Smooth muscle cell (in vitro differentiated cells): ENCODE data around the gene ISX. TPM values are rescaled to one million over a fixed set of nuclear protein-coding genes. Genes with fewer than 3 reads are reported as not detected.
"Not testable (repeated sequence)": the region's sequence is repeated elsewhere in the genome, so short reads cannot be mapped to it uniquely, and the experiment has no call there.

Experiments
- DNase-seq: peaks from one replicate; lab custom pipeline; 2025; ENCODE audit not compliant: unreplicated experiment; lab: John Stamatoyannopoulos, UW
- H2AFZ ChIP-seq: fragments of 200-600 bp; sonication (generic); 2 replicates; pipeline ENCODE4 v1.6.0; 2016; ENCODE audit warnings: antibody characterized with exemption, low read depth, mild to moderate bottlenecking
- H3F3A ChIP-seq: fragments of 200-600 bp; sonication (generic); 2 replicates; pipeline ENCODE4 v1.6.0; 2017; ENCODE audit warnings: antibody characterized with exemption, low read depth
- H3K27ac ChIP-seq: fragments of 200-600 bp; sonication (generic); 2 replicates; pipeline ENCODE4 v1.5.1; 2016; ENCODE audit warnings: low read depth, mild to moderate bottlenecking
- H3K27me3 ChIP-seq: fragments of 200-600 bp; sonication (generic); 2 replicates; pipeline ENCODE4 v1.6.1; 2016; ENCODE audit warnings: low read depth, mild to moderate bottlenecking
- H3K36me3 ChIP-seq: fragments of 200-600 bp; sonication (generic); 2 replicates; pipeline ENCODE4 v1.5.1; 2016; ENCODE audit warnings: low read depth
- H3K4me1 ChIP-seq: fragments of 200-600 bp; sonication (generic); 2 replicates; pipeline ENCODE4 v1.5.1; 2016; ENCODE audit warnings: low read depth
- H3K4me2 ChIP-seq: fragments of 200-600 bp; sonication (generic); 2 replicates; pipeline ENCODE4 v1.6.0; 2016; ENCODE audit warnings: mild to moderate bottlenecking
- H3K4me3 ChIP-seq: fragments of 200-600 bp; sonication (generic); 2 replicates; pipeline ENCODE4 v1.5.1; 2016; ENCODE audit warnings: mild to moderate bottlenecking
- H3K79me2 ChIP-seq: fragments of 200-600 bp; sonication (generic); 2 replicates; pipeline ENCODE4 v1.6.0; 2016; ENCODE audit warnings: low read depth, mild to moderate bottlenecking
- H3K9ac ChIP-seq: fragments of 200-600 bp; sonication (generic); 2 replicates; pipeline ENCODE4 v1.6.0; 2016; ENCODE audit warnings: low read depth
- H3K9me3 ChIP-seq: fragments of 200-600 bp; sonication (generic); replicated peaks from 2 replicates; pipeline ENCODE4 v1.5.1; 2016; ENCODE audit warnings: low read depth
- H4K20me1 ChIP-seq: fragments of 200-600 bp; sonication (generic); 2 replicates; pipeline ENCODE4 v1.6.0; 2016; ENCODE audit warnings: low read depth
- WGBS: methylation state at CpG from one replicate; pipeline ENCODE4 v1.1.7; 2016; ENCODE audit warnings: low lambda C conversion rate; 5-methylcytosine and 5-hydroxymethylcytosine counted together
- polyA plus RNA-seq: library from polyadenylated mRNA; unstranded; fragments of >200 nt; fragmentation: Nextera tagmentation; extraction: Ambion mirVana; gene quantifications from 2 replicates; pipeline ENCODE4 v1.2.1, GENCODE V29; 2016
- total RNA-seq: library from RNA; depleted of rRNA; stranded (reverse); fragments of >200 nt; gene quantifications from 2 replicates; pipeline ENCODE4 v1.2.3, GENCODE V29; 2014
- TF ChIP-seq, protein P1 (sequence below): fragments of 200-600 bp; sonication (generic); IDR thresholded peaks from 2 replicates; pipeline ENCODE4 v1.5.1; 2017; ENCODE audit warnings: borderline replicate concordance, mild to moderate bottlenecking, antibody characterized with exemption; ENCODE audit not compliant: insufficient read depth, poor library complexity, severe bottlenecking

The ISX gene
- total and polyA plus RNA-seq, 2 experiments from 2014 or later = not detected

GRCh38 chr22:35044607-35045390, 21.2 kb upstream of the ISX start:
- no peaks in the 10 kb centered on the region for H3K4me1 ChIP-seq
- H2AFZ ChIP-seq = no peak overlapping the region
- TF ChIP-seq, protein P1, sequence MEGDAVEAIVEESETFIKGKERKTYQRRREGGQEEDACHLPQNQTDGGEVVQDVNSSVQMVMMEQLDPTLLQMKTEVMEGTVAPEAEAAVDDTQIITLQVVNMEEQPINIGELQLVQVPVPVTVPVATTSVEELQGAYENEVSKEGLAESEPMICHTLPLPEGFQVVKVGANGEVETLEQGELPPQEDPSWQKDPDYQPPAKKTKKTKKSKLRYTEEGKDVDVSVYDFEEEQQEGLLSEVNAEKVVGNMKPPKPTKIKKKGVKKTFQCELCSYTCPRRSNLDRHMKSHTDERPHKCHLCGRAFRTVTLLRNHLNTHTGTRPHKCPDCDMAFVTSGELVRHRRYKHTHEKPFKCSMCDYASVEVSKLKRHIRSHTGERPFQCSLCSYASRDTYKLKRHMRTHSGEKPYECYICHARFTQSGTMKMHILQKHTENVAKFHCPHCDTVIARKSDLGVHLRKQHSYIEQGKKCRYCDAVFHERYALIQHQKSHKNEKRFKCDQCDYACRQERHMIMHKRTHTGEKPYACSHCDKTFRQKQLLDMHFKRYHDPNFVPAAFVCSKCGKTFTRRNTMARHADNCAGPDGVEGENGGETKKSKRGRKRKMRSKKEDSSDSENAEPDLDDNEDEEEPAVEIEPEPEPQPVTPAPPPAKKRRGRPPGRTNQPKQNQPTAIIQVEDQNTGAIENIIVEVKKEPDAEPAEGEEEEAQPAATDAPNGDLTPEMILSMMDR = no peak
- no peaks in the 10 kb centered on the region for H3K79me2 ChIP-seq
- H3K4me2 ChIP-seq = no peak overlapping the region
- H3K27ac ChIP-seq = no peak overlapping the region
- no peak for DNase-seq
- no peaks in the 10 kb centered on the region for H4K20me1 ChIP-seq
- no peaks in the 10 kb centered on the region for H3F3A ChIP-seq
- H3K36me3 ChIP-seq = no peaks in the 10 kb centered on the region
- H3K9me3 ChIP-seq = no peaks in the 10 kb centered on the region
- no peaks in the 10 kb centered on the region for H3K27me3 ChIP-seq
- H3K9ac ChIP-seq = no peak overlapping the region
- H3K4me3 ChIP-seq = no peak overlapping the region
- WGBS = 81% methylated on average over 5 of the region's 5 CpGs

DNA sequence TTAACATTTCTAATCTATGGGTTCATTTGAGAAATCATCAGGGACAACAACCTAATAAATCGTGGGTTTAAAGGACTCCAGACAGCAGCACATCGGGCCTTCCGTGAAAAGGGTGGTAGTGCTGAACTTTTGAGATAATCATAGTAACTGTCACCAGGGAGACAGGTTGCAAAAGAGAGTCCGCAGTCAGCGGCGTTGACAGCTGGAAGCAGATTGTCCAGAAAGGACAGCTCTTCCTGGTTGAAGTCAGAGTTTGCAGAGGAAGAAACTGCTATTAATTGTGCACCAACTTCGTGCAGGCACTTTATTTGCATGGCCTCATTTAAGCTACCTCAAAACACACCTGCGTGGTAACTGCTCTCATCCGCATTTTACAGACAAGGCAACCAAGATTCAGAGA, 20.5 kb upstream of the ISX start:
- WGBS = 76% methylated on average over 9 of the region's 9 CpGs
- no peak overlapping the region for H3K4me3 ChIP-seq
- TF ChIP-seq, protein P1 = no peak
- no peaks in the 10 kb centered on the region for H3F3A ChIP-seq
- H3K9me3 ChIP-seq = no peaks in the 10 kb centered on the region
- no peaks in the 10 kb centered on the region for H3K27me3 ChIP-seq
- no peak for DNase-seq
- no peak overlapping the region for H3K9ac ChIP-seq
- H3K36me3 ChIP-seq = no peaks in the 10 kb centered on the region
- no peaks in the 10 kb centered on the region for H3K79me2 ChIP-seq
- H2AFZ ChIP-seq = no peak overlapping the region
- H3K27ac ChIP-seq = no peak overlapping the region
- H4K20me1 ChIP-seq = no peaks in the 10 kb centered on the region
- H3K4me2 ChIP-seq = no peak overlapping the region
- H3K4me1 ChIP-seq = no peaks in the 10 kb centered on the region

DNA sequence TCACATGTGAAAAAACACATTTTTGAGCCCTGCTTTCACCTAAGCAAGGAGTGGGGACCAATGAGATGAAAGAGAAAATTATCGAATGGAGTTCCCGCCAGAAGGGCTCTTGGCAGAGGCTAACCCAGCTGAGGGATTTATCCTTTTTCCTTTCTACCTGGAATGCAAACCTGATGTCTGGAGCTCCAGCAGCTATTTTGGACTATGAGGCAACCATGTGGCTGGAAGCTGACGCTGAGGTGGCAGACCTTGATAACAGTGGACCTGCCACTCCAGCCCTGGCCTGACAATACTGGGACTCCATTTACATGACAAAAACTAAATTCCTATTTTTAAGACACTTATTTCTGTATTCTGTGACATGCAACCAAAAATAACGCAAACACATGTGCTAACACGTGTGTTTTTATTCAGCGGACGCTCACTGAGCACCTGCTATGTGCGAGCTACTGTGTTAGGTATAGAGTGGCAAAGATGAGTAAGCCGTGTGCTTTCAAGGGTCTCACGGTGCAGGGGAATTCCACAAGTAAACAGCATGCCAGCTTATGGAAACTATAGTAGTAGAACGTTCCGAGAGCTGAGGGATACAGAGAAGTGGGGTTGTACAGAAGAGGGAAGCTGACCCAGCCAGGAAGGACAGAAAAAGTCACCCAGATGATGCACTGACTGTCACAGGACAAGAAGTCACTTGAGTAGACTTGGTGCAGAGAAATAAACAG, 19.1 kb upstream of the ISX start:
- H2AFZ ChIP-seq = no peak overlapping the region
- H3K9ac ChIP-seq = no peak overlapping the region
- no peak overlapping the region for H3K4me3 ChIP-seq
- H3K27me3 ChIP-seq = no peaks in the 10 kb centered on the region
- H3K9me3 ChIP-seq = no peaks in the 10 kb centered on the region
- H3K36me3 ChIP-seq = no peaks in the 10 kb centered on the region
- no peaks in the 10 kb centered on the region for H4K20me1 ChIP-seq
- H3K79me2 ChIP-seq = no peaks in the 10 kb centered on the region
- DNase-seq = no peak
- TF ChIP-seq, protein P1 = no peak
- H3K4me2 ChIP-seq = no peak overlapping the region
- H3K4me1 ChIP-seq = no peaks in the 10 kb centered on the region
- H3F3A ChIP-seq = no peaks in the 10 kb centered on the region
- no peak overlapping the region for H3K27ac ChIP-seq
- WGBS = 95% methylated on average over 12 of the region's 12 CpGs

DNA sequence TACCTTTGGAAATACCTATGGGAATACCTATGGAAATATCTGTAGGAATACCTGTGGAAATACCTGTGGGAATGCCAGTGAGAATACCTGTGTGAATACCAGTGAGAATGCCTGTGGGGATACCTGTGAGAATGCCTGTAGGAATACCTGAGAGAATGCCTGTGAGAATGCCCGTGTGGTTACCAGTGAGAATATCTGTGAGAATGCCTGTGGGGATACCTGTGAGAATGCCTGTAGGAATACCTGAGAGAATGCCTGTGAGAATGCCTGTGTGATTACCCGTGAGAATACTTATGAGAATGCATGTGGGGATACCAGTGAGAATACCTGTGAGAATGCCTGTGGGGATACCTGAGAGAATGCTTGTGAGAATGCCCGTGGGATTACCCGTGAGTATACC, 15.9 kb upstream of the ISX start:
- H3K27ac ChIP-seq, H3K79me2 ChIP-seq, H3K36me3 ChIP-seq, H4K20me1 ChIP-seq, H3K9me3 ChIP-seq, H3K4me2 ChIP-seq, DNase-seq, H3K4me3 ChIP-seq, H2AFZ ChIP-seq, H3K4me1 ChIP-seq, H3K9ac ChIP-seq, H3F3A ChIP-seq, H3K27me3 ChIP-seq: not testable (repeated sequence)
- 99% methylated on average over 4 of the region's 4 CpGs for WGBS
